GM13977 (cell line): Measurements from ENCODE around the gene CACTIN.

Experiments
- DNase-seq: peaks from one replicate; pipeline ENCODE4 v3.0.0; 2012; ENCODE audit warnings: low spot score
- CTCF ChIP-seq: IDR thresholded peaks from 2 replicates; pipeline ENCODE4 v1.5.1; 2012; ENCODE audit warnings: mild to moderate bottlenecking, control low read depth; ENCODE audit not compliant: insufficient read depth; ENCODE audit errors: extremely low read depth, missing control alignments
- in situ Hi-C: fragments of 300-500 bp; cut with MboI; formaldehyde crosslinking; loops from one replicate; pipeline ENCODE4 v1.12.0; 2022; ENCODE audit warnings: low sequenced_read_pairs, low pct_unique_long_range_greater_than_20kb, mixed read lengths, inconsistent platforms; ENCODE audit not compliant: unreplicated experiment

CACTIN gene

DNA sequence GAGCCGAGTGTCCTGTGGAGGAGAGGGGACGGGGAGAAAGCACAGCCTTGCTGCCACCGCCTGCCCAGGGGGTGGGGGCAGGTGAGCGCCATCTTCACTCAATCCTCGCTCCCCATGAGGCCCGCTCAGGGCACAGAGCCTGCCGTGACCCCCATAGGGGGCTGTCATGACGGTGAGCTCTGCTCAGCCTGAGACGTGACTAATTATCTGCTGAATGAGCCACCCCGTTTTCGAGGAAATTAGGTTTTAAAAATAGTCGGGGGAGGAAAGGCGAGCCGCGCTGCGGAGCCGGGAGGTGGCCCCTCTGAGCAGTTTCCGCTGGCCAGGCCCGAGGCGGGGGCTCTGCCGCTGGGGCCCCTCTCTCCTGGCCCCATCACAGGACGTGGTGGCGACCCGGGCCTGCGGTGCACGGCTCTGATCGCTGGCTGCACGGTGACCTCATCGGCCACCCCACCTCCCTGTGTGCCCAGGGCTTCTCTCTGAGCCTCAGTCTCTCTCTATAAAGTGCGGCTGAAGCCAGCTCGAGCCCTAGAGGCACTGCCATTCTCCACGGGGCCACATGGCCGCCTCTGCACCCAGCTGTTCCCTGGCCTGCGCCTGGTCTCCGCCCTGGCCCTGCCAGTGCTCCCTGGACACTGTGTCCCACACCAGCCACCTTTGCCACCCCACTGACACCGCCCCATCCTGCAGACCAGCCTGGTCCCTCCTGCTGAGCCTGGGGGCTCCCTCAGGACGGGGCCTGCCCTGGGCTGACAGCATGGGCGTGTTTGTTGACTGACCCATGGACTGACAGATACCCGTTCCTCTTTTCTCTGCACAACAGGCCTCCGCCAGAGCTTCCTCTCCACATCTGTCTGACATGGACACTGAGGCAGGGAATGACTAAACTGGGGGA, 45.3 kb upstream of the CACTIN start:
- peak; percentile 30 for TF ChIP-seq CTCF
- peak; percentile 66 for DNase-seq
- in situ Hi-C loops: no loop called here

DNA sequence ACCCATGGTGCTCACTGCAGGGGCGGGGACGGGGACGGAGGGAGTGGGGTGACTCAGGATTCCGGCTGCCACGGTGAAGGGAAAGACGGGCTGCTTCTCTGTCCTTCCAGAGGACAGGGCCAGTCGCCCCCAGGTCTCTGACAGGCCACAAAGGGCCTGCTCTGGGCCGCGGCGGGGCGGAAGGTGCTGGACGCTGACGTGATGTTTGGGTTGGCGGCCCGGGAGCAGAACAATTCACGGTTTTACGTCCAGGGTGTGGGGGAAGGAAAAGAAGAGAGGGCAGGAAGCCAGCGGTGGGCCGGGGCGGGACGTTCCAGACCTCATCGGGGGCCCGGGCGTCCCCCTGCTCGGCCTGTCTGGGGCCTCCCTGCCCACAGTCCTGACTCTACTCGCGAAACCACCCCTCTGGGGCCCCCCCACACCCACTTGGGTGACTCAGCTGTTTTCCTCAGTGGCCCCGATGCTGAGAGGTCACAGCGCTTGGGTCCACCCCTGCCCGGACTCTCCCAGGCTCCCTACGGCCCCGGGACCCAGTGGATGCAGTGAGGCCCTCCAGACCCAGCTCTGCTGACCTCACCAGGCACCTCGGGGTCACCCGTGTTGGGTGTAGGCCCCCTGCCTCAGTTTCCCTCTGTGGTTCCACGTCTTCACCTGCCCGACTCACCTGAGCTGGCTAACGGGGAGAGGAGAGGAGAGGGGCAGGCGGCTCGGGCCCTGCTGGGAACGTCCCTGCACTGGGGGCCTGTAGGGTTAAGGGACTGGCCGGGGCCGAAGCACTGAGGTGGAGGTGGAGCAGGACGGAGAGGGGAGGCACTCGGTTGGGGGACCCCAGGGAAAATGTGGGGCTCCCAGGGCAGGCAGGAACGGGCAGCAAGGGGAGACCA, 44.4 kb upstream of the CACTIN start:
- in situ Hi-C loops: no loop called here
- no peak for TF ChIP-seq CTCF
- peak; percentile 91 for DNase-seq

DNA sequence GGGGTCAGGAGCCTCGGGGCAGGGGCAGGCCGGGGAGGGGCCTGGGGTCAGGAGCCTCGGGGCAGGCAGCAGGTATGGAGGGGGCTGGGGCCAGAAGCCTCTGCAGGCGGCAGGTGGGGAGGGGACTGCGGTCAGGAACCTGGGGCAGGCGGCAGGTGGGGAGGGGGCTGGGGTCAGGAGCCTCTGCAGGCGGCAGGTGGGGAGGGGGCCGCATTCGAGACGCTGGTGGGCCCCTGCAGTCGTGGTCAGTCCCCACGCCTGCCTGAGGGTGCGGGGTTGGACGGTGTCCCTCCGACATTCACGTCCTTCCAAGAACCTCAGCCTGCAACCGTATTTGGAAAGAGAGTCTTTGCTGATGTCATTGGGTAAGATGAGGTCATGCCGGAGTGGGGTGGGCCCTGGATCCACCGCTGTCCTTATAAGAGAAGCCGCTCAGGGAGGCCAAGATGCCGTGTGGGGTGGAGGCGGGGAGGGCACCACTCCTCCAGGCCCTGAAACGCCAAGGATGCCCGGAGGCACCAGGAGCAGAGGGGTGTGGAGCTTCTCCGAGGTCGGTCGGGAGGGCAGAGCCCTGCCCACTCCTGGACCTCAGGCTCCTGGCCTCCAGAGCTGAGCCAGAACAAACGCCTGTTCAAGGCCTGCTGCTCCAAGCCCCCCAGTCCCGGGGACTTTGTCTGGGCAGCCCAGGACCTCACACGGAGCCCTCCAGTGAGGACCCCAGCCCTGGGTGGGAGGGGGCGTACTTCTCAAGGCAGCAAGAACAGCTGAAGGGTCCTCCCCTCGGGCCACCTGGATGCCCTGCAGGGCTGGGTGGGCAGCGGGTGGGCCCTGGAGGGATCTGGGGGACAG, 43.6 kb upstream of the CACTIN start:
- in situ Hi-C loops: no loop called here
- no peak for DNase-seq
- no peak for TF ChIP-seq CTCF

- TF ChIP-seq CTCF: no peak
- in situ Hi-C loops: no loop called here
- no peak for DNase-seq
Measured at GRCh38 chr19:3669082-3669946, 42.7 kb upstream of the CACTIN start.

GRCh38 chr19:3668331-3669081, 41.9 kb upstream of the CACTIN start:
- in situ Hi-C loops: no loop called here
- no peak for TF ChIP-seq CTCF
- no peak for DNase-seq
